22Rv1 (cell line): ENCODE results near the gene ATP11B.
"Not testable (repeated sequence)": the region's sequence is repeated elsewhere in the genome, so short reads cannot be mapped to it uniquely, and the experiment has no call there.

ENCODE experiments used
- H3K27ac ChIP-seq: fragments of 450-650 bp; 2 replicates; pipeline ENCODE4 v1.5.1; 2017
- CTCF ChIP-seq: fragments of 450-650 bp; IDR thresholded peaks from 2 replicates; pipeline ENCODE4 v1.5.1; 2017; ENCODE audit warnings: mild to moderate bottlenecking
- ZFX ChIP-seq: fragments of 450-650 bp; IDR thresholded peaks from 2 replicates; pipeline ENCODE4 v1.6.1; 2017; ENCODE audit warnings: antibody characterized with exemption, borderline replicate concordance

Gene ATP11B

GRCh38 chr3:182794455-182795388, 1.4 kb downstream of the ATP11B start:
- peak overlapping the region; percentile 26 for H3K27ac ChIP-seq
- TF ChIP-seq ZFX, result no peak
- TF ChIP-seq CTCF, result no peak

GRCh38 chr3:182795389-182795782, 2.1 kb downstream of the ATP11B start:
- H3K27ac ChIP-seq, result peak overlapping the region; percentile 26

GRCh38 chr3:182796310-182796709, 3.0 kb downstream of the ATP11B start:
- TF ChIP-seq CTCF (no peak), ZFX (no peak)
- no peak overlapping the region for H3K27ac ChIP-seq

More at GRCh38 chr3:182795389-182795782, 2.1 kb downstream of the ATP11B start:
- TF ChIP-seq CTCF (no peak), ZFX (no peak)

GRCh38 chr3:182797876-182798275, 4.6 kb downstream of the ATP11B start:
- TF ChIP-seq ZFX (no peak), CTCF (no peak)
- H3K27ac ChIP-seq, result no peak overlapping the region

GRCh38 chr3:182799143-182799542, 5.8 kb downstream of the ATP11B start:
- H3K27ac ChIP-seq, result not testable (repeated sequence)

GRCh38 chr3:182800508-182800907, 7.2 kb downstream of the ATP11B start:
- no peak for TF ChIP-seq ZFX
- no peak for TF ChIP-seq CTCF

GRCh38 chr3:182802413-182803390, 9.4 kb downstream of the ATP11B start:
- no peak overlapping the region for H3K27ac ChIP-seq
- no peak for TF ChIP-seq CTCF
- no peak for TF ChIP-seq ZFX

More at GRCh38 chr3:182800508-182800907, 7.2 kb downstream of the ATP11B start:
- no peak overlapping the region for H3K27ac ChIP-seq
